Left colon (tissue), 2 donors: ENCODE measurements around the gene NKAIN2. TPM values are rescaled to one million over a fixed set of nuclear protein-coding genes. Genes with fewer than 3 reads are reported as not detected.

Source experiments
- ATAC-seq: fragments of 200-7000 bp; cut with Tn5 transposase; one replicate; pipeline ENCODE4 v1.9.1; 2020; ENCODE audit warnings: mild to moderate bottlenecking, moderate library complexity
- DNase-seq, 2 donors: peaks; one replicate each; pipeline ENCODE4 v3.0.0-alpha.2; 2020
- intact Hi-C, 2 donors: fragments of 100-400 bp; cut with DNase I in 1 of 2; cut with micrococcal nuclease in 1 of 2; formaldehyde crosslinking; loops; one replicate each; pipeline versions ENCODE4 v1.11.2 to v1.14.0; 2022; cut with DNase I, micrococcal nuclease
- total RNA-seq, 2 donors: library from RNA; stranded (reverse); fragmentation: NEBNext Ultra II Directional; extraction: Animal tissue kit (Norgen Biotek cat#: 25700); gene quantifications; one replicate each; pipeline ENCODE4 v1.2.1, GENCODE V29; 2021
- donor health status: DM: no; HTN: no; CAD: no.
- donor health status: DM: yes; HTN: yes; CAD: no.

Gene NKAIN2
- total RNA-seq, 2 donors from 2014 or later = 0.12 to 0.14 TPM

DNA sequence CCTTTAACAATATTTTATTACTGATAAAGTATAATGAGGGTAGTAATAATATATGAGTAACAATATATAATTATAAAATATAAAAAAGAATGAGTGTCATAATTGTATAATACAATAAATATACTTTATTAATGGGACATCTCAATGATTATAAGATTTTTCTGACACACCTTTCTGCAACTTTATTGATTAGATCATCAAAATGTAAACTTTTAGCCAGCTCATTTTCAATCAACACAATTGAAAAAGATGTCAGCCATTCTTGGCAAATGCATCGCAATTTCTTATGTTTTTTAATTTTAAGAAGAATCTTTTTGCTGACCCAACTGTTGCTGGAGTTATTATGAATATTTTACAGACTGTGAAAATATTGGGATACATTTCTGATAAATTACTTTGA lies 1026.2 kb downstream of the NKAIN2 start:
- no peak for ATAC-seq

DNA sequence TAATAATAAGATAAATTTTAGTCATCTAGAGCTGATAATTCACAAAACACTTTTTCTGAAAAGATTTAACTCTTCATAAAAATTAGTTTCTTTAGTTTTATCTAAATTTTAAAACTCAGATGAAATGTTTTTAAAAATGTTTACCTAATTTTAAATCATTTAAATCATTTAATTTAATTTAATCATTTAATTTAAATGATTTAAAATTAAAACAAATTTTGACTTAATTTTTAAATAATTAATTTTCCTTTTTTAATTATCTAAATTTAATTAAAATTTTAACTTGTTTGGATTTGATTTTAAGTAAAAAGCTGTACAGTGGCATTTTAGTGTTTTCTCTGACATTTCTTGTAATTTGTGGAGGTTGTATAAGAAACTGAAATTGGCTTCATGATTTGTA lies 1026.8 kb downstream of the NKAIN2 start:
- ATAC-seq (no peak), DNase-seq (no peak)
- intact Hi-C loops = no loop called here

More for the DNA sequence above, 1026.2 kb downstream of the NKAIN2 start:
- no peak for DNase-seq
- intact Hi-C loops = no loop called here

DNA sequence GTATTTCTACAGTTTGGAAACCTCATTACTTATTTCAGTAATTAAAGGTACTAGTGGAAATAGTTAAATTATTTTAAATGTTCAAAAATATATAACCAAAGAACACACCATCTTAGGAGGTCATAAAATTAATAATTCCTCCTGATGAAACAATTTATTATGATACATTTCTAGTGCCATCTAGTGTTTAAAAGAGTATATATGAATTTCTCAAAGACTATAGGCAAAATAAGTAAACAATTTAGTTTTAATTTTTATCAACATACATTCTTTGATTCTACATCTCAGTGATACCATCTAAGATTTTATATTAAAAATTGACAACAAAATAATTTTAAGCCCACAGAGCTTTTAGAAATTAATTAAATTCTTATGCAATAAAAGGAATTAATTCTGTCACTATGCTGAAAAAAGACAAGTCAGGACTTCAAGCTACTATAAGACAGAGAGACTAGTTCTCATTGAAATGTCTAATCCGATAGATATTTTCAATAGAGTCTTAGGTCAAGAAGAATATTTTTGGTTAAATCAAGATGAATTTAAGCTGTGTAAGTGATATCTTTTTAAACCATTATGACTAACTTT lies 1050.8 kb downstream of the NKAIN2 start:
- intact Hi-C loops = loop anchor here in 1 of 2 donors (10.0 kb wide), 1 partner anchor 1050 kb away; the partner anchor contains the start of gene NKAIN2
- DNase-seq = no peak
- ATAC-seq = no peak

DNA sequence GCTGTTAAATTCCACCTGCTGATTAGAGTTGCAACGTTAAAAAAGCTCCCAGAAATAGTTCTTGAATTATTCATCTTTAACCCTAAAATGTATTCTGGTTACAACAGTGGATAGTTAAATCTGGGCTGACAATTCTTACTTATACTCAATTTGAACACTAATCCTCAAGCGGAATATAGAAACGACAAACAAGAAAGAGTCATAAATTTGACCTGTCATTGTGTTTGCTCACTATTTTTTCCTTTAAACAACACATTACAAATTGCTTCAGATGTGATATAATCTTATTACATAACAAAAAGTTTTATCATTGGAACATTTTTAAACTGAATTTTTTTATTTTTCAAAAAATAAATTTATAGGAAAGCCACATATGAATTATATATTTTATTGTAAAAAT lies 1054.1 kb downstream of the NKAIN2 start:
- intact Hi-C loops = loop anchor here in 1 of 2 donors (10.0 kb wide), 1 partner anchor 1053 kb away; the partner anchor contains the start of gene NKAIN2
- no peak for ATAC-seq
- no peak for DNase-seq

DNA sequence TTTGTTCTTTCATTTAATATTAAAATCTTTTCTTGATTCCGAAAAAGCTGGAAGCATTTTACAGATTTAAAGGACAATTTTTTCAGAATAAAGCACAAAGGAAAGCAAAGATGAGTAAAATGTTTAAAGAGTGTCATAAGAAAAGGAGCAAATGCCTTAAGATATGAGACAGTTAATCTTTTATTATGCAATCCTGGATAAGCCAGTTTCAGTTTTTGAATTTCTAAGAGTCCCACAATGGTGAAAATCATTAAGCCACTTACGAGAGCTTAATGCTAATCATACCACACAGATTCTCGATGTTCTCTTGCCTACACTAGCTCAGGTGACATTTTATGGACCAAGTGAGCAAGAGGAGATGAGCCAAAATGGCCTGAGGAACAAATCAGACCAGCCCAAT lies 1054.9 kb downstream of the NKAIN2 start:
- DNase-seq (no peak), ATAC-seq (no peak)
- intact Hi-C loops = loop anchor here in 1 of 2 donors (10.0 kb wide), 1 partner anchor 1054 kb away; the partner anchor contains the start of gene NKAIN2

DNA sequence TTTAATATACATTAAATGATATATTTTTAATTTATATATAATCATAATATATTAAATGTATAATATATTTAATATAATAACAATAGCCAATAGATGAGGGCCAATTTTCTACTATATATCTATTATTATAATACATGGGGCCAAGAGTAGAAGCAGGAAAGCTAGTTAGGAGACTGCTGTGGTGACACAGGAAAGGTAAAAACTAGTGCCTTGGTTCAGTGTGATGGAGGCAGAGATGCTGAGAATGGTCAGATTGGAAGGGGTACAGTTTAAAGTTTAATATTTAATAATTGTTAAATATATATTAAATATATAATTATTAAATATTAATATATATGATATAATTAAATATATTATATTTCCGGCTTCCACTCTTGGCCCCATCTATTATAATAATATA lies 1055.7 kb downstream of the NKAIN2 start:
- intact Hi-C loops = loop anchor here in 1 of 2 donors (10.0 kb wide), 1 partner anchor 1055 kb away; the partner anchor contains the start of gene NKAIN2
- ATAC-seq = no peak
- DNase-seq = no peak

DNA sequence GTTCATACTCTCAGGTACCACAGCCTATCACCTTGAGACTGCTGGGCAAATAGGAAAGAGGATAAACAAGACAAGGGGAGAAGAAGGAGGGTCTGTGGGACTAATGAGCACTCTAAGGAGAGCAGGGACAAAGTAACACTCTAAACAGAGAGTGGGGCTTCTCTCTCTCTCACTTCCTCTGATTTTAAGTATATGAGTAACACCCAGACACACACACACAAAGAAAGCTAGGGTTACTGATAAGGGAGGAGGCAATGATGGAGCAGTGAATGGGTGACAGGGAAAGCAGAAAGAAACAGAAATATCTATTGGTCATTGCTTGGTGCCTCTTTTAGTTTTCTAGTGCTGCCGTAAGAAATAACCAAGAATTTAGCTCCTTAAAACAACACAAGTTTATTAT lies 1062.4 kb downstream of the NKAIN2 start:
- DNase-seq = no peak
- no peak for ATAC-seq
- intact Hi-C loops = no loop called here

DNA sequence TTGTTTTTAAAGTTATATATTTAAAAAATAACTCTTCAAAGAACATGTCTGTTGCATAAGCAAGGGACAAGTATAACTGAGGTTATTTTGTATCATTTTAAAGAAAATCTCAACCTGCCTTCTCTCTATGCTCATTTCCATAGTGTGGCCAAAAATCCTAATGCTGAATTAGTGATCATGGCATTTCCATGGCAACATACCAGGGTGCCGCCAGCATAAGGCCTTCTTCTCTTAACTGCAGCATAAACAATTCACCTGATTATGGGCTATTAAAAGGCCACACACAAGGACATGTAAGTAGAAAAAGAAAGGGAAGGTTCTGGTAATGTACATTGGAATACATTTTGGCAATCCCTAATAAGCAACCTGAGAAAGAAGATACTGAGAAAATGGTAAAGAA lies 1063.5 kb downstream of the NKAIN2 start:
- DNase-seq (no peak), ATAC-seq (no peak)
- intact Hi-C loops = no loop called here

DNA sequence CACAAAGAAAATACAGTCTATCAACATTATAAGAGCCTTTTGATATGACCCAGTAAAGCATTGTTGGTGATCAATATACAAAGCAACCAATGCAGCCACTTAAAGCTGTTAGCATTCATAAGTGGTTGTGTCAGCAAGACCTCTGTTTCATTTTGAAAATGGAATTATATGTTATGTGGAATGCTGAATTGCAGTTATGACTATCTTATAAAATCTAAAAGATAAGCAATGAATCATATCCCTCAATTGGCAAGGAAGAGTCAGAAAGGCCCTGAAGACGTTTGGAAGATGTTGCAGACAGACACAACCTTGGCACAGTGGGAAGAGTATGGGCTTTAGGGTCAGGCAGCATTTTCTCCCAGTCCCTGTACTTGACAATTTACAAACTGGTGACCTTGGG lies 1064.8 kb downstream of the NKAIN2 start:
- intact Hi-C loops = no loop called here
- ATAC-seq (no peak), DNase-seq (no peak)

DNA sequence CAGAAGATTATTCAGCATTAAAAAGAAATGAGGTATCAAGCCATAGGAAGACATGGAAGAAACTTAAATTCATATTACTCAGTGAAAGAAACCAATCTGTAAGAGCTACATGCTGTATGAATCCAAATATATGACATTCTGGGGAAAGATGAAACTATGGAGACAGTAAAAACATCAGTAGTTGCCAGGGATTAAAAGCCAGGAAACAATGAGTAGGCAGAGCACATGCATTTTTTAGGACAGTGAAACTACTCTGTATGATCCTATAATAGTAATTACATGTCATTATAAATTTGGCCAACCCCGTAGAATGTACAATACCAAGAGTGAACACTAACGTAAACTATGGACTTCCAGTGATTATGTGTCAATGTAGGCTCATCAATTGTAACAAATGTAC lies 1065.8 kb downstream of the NKAIN2 start:
- ATAC-seq = no peak
- intact Hi-C loops = no loop called here
- no peak for DNase-seq

DNA sequence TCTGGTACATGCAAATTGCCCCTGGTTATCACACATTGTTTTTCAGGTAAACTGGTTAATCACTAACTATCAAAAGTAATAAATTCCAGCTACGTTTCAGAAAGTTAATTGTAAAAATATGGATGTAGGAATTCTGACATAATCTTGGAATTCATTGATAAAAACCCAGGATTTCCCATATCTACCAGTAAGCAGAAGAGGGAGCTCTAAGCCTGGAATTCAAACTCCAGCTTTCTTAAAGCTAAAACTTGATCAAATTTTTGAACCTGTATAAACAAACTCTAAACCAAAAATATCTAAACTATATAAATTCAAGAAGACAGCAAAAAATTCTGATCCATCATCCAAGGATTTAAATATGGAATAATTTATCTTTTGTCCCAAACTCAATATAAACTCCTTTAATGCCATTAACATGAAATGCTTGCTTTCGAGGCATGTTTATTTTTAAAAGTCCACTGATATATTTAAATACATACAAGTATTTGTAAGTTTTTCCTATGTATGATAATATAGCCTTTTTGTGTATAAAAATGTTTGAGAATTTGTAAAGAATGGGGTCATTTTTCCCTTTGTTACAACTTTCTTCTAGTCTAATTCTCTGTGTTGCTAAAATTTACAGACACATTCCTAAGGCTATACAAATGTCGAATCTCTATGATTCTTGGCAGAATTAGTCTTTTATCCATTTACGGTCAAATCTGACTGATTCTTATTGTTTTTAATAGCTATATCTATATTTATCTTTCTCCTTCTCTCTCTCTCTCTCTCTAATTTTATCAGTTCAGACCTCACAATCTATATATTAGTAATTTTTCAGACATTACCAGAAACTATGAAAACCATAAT lies 1067.2 kb downstream of the NKAIN2 start:
- no peak for ATAC-seq
- intact Hi-C loops = loop anchor here (1.0 to 10.0 kb wide), 2 partner anchors 243 to 244 kb away; no protein-coding TSS in a partner anchor
- no peak for DNase-seq

DNA sequence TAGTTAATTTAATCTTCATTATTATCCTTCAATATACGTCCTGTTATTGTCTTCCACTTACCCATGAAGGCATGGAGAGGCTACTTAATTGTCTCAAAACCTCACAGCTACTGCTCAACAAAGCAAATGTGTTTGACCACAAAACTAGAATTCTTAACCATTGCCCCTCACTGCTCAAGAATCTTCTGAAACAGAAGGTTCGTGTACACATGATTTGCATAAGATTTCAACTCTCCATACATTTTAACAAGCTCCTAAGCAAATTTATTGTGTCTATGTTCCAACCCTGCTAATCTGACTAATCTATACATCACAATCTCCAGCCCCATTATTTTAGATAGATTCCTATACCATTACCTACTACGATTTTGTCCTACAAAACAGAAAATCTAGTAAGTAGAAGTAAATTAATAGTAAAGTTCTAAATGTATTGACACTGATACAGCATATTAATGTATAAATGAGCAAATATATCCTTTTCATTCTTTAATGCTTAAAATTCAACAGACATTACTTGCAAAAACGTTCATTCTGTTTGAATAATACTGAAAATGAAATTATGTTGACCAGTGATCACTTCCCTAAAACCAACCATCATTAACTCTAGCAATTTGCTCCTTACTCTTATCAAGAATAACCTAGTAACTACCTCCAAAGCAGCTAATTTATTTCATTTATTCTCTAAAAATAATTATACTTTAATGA lies 1068.8 kb downstream of the NKAIN2 start:
- DNase-seq (no peak), ATAC-seq (no peak)
- intact Hi-C loops = loop anchor here in 1 of 2 donors (10.0 kb wide), 1 partner anchor 242 kb away; no protein-coding TSS in a partner anchor

DNA sequence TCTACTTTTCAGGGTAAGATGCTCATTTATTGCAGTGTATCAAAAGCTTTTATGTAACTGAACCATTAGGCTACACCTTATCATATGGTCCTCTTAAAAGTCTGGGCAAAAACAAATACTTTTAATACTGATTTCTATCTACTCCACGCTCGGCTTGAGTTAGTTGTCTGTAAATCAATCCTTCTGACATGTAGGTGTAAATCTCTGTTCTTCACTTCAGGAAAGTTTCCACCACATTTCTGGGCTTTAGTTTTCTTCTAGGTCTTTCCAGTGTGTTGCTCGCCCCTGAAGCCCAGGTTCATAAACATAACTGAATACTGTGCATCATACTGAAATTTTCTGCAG lies 1069.4 kb downstream of the NKAIN2 start:
- intact Hi-C loops = loop anchor here in 1 of 2 donors (10.0 kb wide), 1 partner anchor 242 kb away; no protein-coding TSS in a partner anchor
- ATAC-seq (no peak), DNase-seq (no peak)

Other genes starting within 250 kb of the NKAIN2 start
- gene TRDN, start 166.9 kb upstream of the NKAIN2 start, total RNA-seq = not detected